ENCODE results near the gene ST7L.

GRCh38 chr1:112520166-112520565 is 98.8 kb downstream of the ST7L start:
- TF ChIP-seq, protein P1, sequence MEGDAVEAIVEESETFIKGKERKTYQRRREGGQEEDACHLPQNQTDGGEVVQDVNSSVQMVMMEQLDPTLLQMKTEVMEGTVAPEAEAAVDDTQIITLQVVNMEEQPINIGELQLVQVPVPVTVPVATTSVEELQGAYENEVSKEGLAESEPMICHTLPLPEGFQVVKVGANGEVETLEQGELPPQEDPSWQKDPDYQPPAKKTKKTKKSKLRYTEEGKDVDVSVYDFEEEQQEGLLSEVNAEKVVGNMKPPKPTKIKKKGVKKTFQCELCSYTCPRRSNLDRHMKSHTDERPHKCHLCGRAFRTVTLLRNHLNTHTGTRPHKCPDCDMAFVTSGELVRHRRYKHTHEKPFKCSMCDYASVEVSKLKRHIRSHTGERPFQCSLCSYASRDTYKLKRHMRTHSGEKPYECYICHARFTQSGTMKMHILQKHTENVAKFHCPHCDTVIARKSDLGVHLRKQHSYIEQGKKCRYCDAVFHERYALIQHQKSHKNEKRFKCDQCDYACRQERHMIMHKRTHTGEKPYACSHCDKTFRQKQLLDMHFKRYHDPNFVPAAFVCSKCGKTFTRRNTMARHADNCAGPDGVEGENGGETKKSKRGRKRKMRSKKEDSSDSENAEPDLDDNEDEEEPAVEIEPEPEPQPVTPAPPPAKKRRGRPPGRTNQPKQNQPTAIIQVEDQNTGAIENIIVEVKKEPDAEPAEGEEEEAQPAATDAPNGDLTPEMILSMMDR (IDR thresholded peaks at IDR 0.05), result no peak
- TF ChIP-seq POLR2A (IDR thresholded peaks at IDR 0.05), result no peak

All from uterus (tissue), 2 donors.